Central memory CD4-positive, alpha-beta T cell (primary cell): Measurements from ENCODE around the gene HYAL4.

Source experiments
- DNase-seq: peaks from one replicate; pipeline ENCODE4 v3.0.0; 2022

HYAL4 gene

GRCh38 chr7:123917878-123918277 lies 72.9 kb downstream of the HYAL4 start:
- DNase-seq = no peak

DNA sequence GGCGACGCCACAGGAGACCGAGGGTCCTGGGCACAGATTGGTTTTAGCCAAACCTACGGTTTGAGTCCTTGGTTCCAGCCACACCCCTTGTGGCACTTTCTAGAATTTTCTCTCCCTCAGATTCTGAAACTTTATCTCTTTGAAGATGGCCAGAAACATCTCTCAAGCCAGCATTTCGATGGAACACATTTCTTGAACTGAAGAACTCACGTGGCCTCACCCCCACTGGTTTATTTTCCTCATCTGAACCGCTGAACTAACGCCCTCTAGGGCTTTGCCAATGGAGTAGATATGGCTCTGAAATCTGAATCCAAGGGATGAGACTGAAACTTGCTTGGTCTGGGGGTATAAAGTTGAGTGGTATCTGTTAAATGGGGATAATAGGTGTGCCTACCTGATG lies 73.3 kb downstream of the HYAL4 start:
- no peak for DNase-seq

- DNase-seq = no peak
Measured at GRCh38 chr7:123923599-123923998, 78.6 kb downstream of the HYAL4 start.

GRCh38 chr7:123924941-123925340 lies 80.0 kb downstream of the HYAL4 start, which contains the start of gene SPAM1:
TSS of gene SPAM1 (plus strand) at chr7:123925241. CDS start at chr7:123953571, 28,330 bp downstream.
- no peak for DNase-seq
